C4-2B (cell line): ENCODE measurements around the gene WWOX.

Source experiments
- CTCF ChIP-seq: fragments of 450-650 bp; conservative IDR thresholded peaks from 2 replicates; pipeline ENCODE4 v1.5.1; 2017; ENCODE audit warnings: mild to moderate bottlenecking
- ZFX ChIP-seq: fragments of 450-650 bp; IDR thresholded peaks from 2 replicates; pipeline ENCODE4 v1.6.1; 2017

- TF ChIP-seq CTCF, result no peak
- no peak for TF ChIP-seq ZFX
Observed at GRCh38 chr16:78292844-78293380, 193.5 kb downstream of the WWOX start.
